ENCODE results near the gene UNC93A.

Gene UNC93A

DNA sequence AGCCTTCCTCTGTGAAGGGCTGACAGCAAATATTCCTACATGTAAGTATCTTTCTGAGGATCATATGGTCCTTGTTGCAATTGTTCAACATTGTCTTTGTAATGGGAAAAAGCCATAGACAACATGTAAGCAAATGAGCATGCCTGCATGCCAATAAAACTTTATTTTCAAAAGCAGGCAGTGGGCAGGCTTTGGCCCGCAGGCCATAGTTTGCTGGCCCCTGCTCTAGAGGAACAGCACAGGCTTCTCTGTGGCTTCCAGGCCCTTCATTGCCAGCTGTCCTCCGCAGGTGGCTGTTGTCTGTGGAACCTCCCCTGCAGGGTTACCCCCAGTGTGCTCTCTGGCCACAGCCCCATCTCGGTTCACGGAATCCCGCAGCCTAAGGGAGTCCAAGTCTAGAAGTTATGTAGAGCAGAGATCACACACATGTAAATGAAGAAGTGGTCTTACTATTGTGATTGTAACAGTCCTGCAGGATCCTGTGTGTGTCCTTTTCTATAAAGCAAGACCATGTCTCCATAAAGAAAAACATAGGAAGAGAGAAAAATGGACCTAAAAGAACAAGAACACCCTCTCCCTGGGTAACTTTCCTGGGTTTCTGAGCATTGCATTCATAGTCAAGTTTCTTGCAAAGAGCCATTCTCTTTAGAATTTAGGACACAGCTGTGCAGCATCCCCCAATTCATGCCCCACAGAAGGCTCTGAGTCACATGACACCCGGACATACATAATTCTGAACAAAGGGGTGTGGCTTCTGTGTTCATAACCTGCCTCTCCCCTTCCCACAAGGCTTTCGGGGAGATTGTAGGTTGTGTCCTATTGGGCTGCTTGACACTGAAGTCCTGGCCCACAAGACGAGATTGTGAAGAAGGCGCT is 10.0 kb downstream of the UNC93A start:
- TF ChIP-seq POLR2A (IDR thresholded peaks at IDR 0.05; ENCODE audit: extremely low read depth, insufficient read length) (no peak), MYC (IDR thresholded peaks at IDR 0.05; ENCODE audit: low read depth, low read length) (no peak), MAX (IDR thresholded peaks at IDR 0.05; ENCODE audit: low read depth, low read length) (no peak), CTCF (IDR thresholded peaks at IDR 0.05; ENCODE audit: low read depth, low read length) (no peak)
- no peak overlapping the region for H3K4me3 ChIP-seq (ENCODE audit: low read depth, low read length)

GRCh38 chr6:167302074-167302473 is 11.0 kb downstream of the UNC93A start:
- no peak overlapping the region for H3K4me3 ChIP-seq (ENCODE audit: low read depth, low read length)
- DNase-seq (ENCODE audit: low read depth): no peak
- TF ChIP-seq MAX (IDR thresholded peaks at IDR 0.05; ENCODE audit: low read depth, low read length): no peak
- TF ChIP-seq MYC (IDR thresholded peaks at IDR 0.05; ENCODE audit: low read depth, low read length): no peak
- no peak for TF ChIP-seq CTCF (IDR thresholded peaks at IDR 0.05; ENCODE audit: low read depth, low read length)
- TF ChIP-seq POLR2A (IDR thresholded peaks at IDR 0.05; ENCODE audit: extremely low read depth, insufficient read length): no peak

More for the DNA sequence above, 10.0 kb downstream of the UNC93A start:
- DNase-seq (ENCODE audit: low read depth): no peak

GRCh38 chr6:167302796-167303195 is 11.7 kb downstream of the UNC93A start:
- no peak for DNase-seq (ENCODE audit: low read depth)
- H3K4me3 ChIP-seq (ENCODE audit: low read depth, low read length): no peak overlapping the region
- TF ChIP-seq MAX (IDR thresholded peaks at IDR 0.05; ENCODE audit: low read depth, low read length): no peak
- TF ChIP-seq POLR2A (IDR thresholded peaks at IDR 0.05; ENCODE audit: extremely low read depth, insufficient read length): no peak
- TF ChIP-seq MYC (IDR thresholded peaks at IDR 0.05; ENCODE audit: low read depth, low read length): no peak
- no peak for TF ChIP-seq CTCF (IDR thresholded peaks at IDR 0.05; ENCODE audit: low read depth, low read length)

- H3K4me3 ChIP-seq (ENCODE audit: low read depth, low read length): no peak overlapping the region
- no peak for DNase-seq (ENCODE audit: low read depth)
- no peak for TF ChIP-seq POLR2A (IDR thresholded peaks at IDR 0.05; ENCODE audit: extremely low read depth, insufficient read length)
- TF ChIP-seq MYC (IDR thresholded peaks at IDR 0.05; ENCODE audit: low read depth, low read length): no peak
- no peak for TF ChIP-seq CTCF (IDR thresholded peaks at IDR 0.05; ENCODE audit: low read depth, low read length)
- no peak for TF ChIP-seq MAX (IDR thresholded peaks at IDR 0.05; ENCODE audit: low read depth, low read length)
Measured at GRCh38 chr6:167303675-167304625, 12.8 kb downstream of the UNC93A start.

DNA sequence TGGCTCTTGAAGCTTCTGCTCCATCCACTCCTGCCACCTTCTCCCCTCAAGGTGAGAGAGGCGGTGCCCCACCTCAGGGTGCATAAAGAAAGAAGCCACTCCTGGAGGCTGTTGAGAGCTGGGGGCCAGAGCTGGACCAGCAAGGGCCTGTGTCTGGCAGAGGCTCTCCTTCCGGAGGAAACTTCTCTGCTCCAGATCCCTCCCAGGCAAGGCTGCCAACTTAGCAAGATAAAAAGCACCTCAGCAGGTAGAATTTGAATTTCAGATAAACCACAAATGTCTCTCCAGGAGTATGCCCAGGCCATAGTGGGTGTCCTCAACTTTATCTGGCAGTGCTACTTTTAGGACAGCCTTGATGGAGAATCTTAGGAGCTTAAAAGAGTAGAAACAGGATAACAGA is 13.8 kb downstream of the UNC93A start:
- H3K4me3 ChIP-seq (ENCODE audit: low read depth, low read length): no peak overlapping the region
- DNase-seq (ENCODE audit: low read depth): no peak
- TF ChIP-seq POLR2A (IDR thresholded peaks at IDR 0.05; ENCODE audit: extremely low read depth, insufficient read length): no peak
- TF ChIP-seq MAX (IDR thresholded peaks at IDR 0.05; ENCODE audit: low read depth, low read length): no peak
- TF ChIP-seq CTCF (IDR thresholded peaks at IDR 0.05; ENCODE audit: low read depth, low read length): no peak
- no peak for TF ChIP-seq MYC (IDR thresholded peaks at IDR 0.05; ENCODE audit: low read depth, low read length)

Measured in NB4 (cell line).